HepG2 (cell line): Measurements from ENCODE around the gene CELF4.

Experiments used
- MTF2 ChIP-seq: sonication (generic); formaldehyde crosslinking; IDR thresholded peaks from 2 replicates; pipeline ENCODE4 v1.5.0; 2020; ENCODE audit warnings: missing genetic modification reagents, borderline replicate concordance
- POLR2A ChIP-seq, 2 experiments: IDR thresholded peaks; 2 replicates each; pipeline ENCODE4 v1.6.1; 2011; ENCODE audit warnings: low read depth in 2 of 2, low read length in 2 of 2, mild to moderate bottlenecking in 1 of 2, moderate library complexity in 1 of 2; ENCODE audit not compliant: insufficient read depth in 1 of 2
- POLR2AphosphoS5 ChIP-seq: IDR thresholded peaks from 2 replicates; pipeline ENCODE4 v1.6.1; 2012; ENCODE audit warnings: low read depth, low read length
- RXRB ChIP-seq: IDR thresholded peaks from 2 replicates; pipeline ENCODE4 v1.6.1; 2016; ENCODE audit warnings: borderline replicate concordance, missing genetic modification reagents, missing compliant biosample characterization
- TAF1 ChIP-seq: sonication (generic); formaldehyde crosslinking; IDR thresholded peaks from 2 replicates; pipeline ENCODE4 v1.4.0; 2020; ENCODE audit warnings: missing genetic modification reagents
- ZNF614 ChIP-seq: IDR thresholded peaks from 2 replicates; pipeline ENCODE4 v1.6.1; 2018; ENCODE audit warnings: missing biosample characterization, missing genetic modification reagents, inconsistent platforms, borderline replicate concordance
- TF ChIP-seq, protein P1 (sequence below): sonication (generic); formaldehyde crosslinking; IDR thresholded peaks from 2 replicates; pipeline ENCODE4 v1.4.0; 2020; ENCODE audit warnings: missing genetic modification reagents
- TF ChIP-seq, protein P2 (sequence below): sonication (generic); formaldehyde crosslinking; IDR thresholded peaks from 2 replicates; pipeline ENCODE4 v1.5.0; 2020; ENCODE audit warnings: missing genetic modification reagents
- TF ChIP-seq, protein P3 (sequence below): sonication (generic); formaldehyde crosslinking; IDR thresholded peaks from 2 replicates; pipeline ENCODE4 v1.5.0; 2020; ENCODE audit warnings: missing genetic modification reagents

DNA sequence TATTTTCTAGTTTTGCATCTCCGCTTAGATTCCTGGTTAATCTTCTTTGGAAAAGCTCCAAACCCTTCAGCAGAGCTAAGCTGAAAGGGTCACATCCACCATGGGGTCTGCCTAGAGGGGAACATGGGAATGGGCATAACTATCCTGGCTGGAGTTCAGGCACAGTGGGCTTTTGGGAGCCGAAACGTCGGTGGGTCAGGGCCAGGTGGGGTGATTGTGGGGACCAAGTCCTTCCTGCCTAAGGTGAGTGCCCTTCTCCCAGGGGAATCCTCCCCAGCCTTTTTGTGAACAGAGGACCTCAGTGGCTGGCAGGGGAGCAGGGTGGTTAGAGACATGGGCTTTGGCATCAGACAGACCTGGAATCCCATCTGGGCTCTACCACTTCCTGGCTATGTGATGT, 60.3 kb downstream of the CELF4 start:
- TF ChIP-seq POLR2A (IDR thresholded peaks at IDR 0.05; ENCODE audit: insufficient read depth in 1 of 2, low read depth in 2 of 2, low read length in 2 of 2) (no peak), POLR2AphosphoS5 (no peak), ZNF614 (no peak), MTF2 (no peak), RXRB (CRISPR knock-in tag) (no peak), TAF1 (CRISPR knock-in tag) (no peak)
- TF ChIP-seq, protein P1, sequence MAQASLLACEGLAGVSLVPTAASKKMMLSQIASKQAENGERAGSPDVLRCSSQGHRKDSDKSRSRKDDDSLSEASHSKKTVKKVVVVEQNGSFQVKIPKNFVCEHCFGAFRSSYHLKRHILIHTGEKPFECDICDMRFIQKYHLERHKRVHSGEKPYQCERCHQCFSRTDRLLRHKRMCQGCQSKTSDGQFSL: no peak
- TF ChIP-seq, protein P2, sequence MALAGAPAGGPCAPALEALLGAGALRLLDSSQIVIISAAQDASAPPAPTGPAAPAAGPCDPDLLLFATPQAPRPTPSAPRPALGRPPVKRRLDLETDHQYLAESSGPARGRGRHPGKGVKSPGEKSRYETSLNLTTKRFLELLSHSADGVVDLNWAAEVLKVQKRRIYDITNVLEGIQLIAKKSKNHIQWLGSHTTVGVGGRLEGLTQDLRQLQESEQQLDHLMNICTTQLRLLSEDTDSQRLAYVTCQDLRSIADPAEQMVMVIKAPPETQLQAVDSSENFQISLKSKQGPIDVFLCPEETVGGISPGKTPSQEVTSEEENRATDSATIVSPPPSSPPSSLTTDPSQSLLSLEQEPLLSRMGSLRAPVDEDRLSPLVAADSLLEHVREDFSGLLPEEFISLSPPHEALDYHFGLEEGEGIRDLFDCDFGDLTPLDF (CRISPR knock-in tag): no peak
- TF ChIP-seq, protein P3, sequence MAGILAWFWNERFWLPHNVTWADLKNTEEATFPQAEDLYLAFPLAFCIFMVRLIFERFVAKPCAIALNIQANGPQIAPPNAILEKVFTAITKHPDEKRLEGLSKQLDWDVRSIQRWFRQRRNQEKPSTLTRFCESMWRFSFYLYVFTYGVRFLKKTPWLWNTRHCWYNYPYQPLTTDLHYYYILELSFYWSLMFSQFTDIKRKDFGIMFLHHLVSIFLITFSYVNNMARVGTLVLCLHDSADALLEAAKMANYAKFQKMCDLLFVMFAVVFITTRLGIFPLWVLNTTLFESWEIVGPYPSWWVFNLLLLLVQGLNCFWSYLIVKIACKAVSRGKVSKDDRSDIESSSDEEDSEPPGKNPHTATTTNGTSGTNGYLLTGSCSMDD (CRISPR knock-in tag): no peak
